Suprapubic skin (tissue), 4 donors: ENCODE results near the gene SMARCA2. TPM values are rescaled to one million over a fixed set of nuclear protein-coding genes. Genes with fewer than 3 reads are reported as not detected.

Source experiments
- DNase-seq, 2 donors: peaks; one replicate each; pipeline ENCODE4 v3.0.0-alpha.2; 2019; ENCODE audit warnings: low spot score in 2 of 2
- H3K27ac ChIP-seq: fragments of 200-600 bp; sonication (generic); one replicate; pipeline ENCODE4 v1.5.1; 2019
- H3K27me3 ChIP-seq: fragments of 200-600 bp; sonication (generic); one replicate; pipeline ENCODE4 v1.5.1; 2019
- H3K36me3 ChIP-seq: fragments of 200-600 bp; sonication (generic); one replicate; pipeline ENCODE4 v1.5.1; 2019
- H3K4me1 ChIP-seq: fragments of 200-600 bp; sonication (generic); one replicate; pipeline ENCODE4 v1.5.1; 2019
- H3K4me3 ChIP-seq: fragments of 200-600 bp; sonication (generic); one replicate; pipeline ENCODE4 v1.5.1; 2019; ENCODE audit warnings: mild to moderate bottlenecking
- H3K9me3 ChIP-seq: fragments of 200-600 bp; sonication (generic); one replicate; pipeline ENCODE4 v1.5.1; 2019
- CTCF ChIP-seq, 2 donors: fragments of 200-600 bp in 1 of 2; fragments of 450-650 bp in 1 of 2; sonication (generic) in 1 of 2; IDR thresholded peaks; one replicate each; pipeline ENCODE4 v1.5.1; 2016 to 2019; ENCODE audit warnings: antibody characterized with exemption in 2 of 2, mild to moderate bottlenecking in 1 of 2, moderate library complexity in 1 of 2
- EP300 ChIP-seq: sonication (generic); formaldehyde crosslinking; IDR thresholded peaks from one replicate; pipeline ENCODE4 v1.6.1; 2017; ENCODE audit warnings: antibody characterized with exemption
- POLR2A ChIP-seq, 2 donors: fragments of 450-650 bp; IDR thresholded peaks; one replicate each; pipeline ENCODE4 v1.6.1; 2017; ENCODE audit warnings: antibody characterized with exemption in 2 of 2, mild to moderate bottlenecking in 2 of 2, moderate library complexity in 2 of 2
- POLR2AphosphoS5 ChIP-seq, 3 donors: sonication (generic); formaldehyde crosslinking; IDR thresholded peaks; one replicate each; pipeline ENCODE4 v1.6.1; 2017; ENCODE audit warnings: antibody characterized with exemption in 3 of 3
- WGBS: methylation state at CpG from one replicate; pipeline ENCODE4 v1.1.5; 2018; 5-methylcytosine and 5-hydroxymethylcytosine counted together
- total RNA-seq, 4 donors: library from RNA; depleted of rRNA; stranded (reverse); fragments of >200 nt; gene quantifications; one replicate each; pipeline ENCODE4 v1.1.0, GENCODE V29; 2016

SMARCA2 gene
- total RNA-seq, 4 donors from 2014 or later: 88.9 to 236 (median 140) TPM

GRCh38 chr9:1989500-1989899 lies 25.6 kb upstream of the SMARCA2 start:
- DNase-seq: no peak
- H3K9me3 ChIP-seq: no peaks in the 10 kb centered on the region
- no peaks in the 10 kb centered on the region for H3K4me1 ChIP-seq
- no peak overlapping the region for H3K27ac ChIP-seq
- H3K4me3 ChIP-seq: no peak overlapping the region
- TF ChIP-seq POLR2A (IDR thresholded peaks at IDR 0.05): no peak
- TF ChIP-seq POLR2AphosphoS5 (IDR thresholded peaks at IDR 0.05): no peak
- no peak for TF ChIP-seq EP300
- TF ChIP-seq CTCF (IDR thresholded peaks at IDR 0.05): no peak
- H3K36me3 ChIP-seq: no peaks in the 10 kb centered on the region
- no peaks in the 10 kb centered on the region for H3K27me3 ChIP-seq
- WGBS: 89% methylated on average over 2 of the region's 2 CpGs

GRCh38 chr9:1994180-1994579 lies 21.0 kb upstream of the SMARCA2 start:
- no peak for TF ChIP-seq POLR2A (IDR thresholded peaks at IDR 0.05)
- TF ChIP-seq CTCF (IDR thresholded peaks at IDR 0.05): no peak
- TF ChIP-seq POLR2AphosphoS5 (IDR thresholded peaks at IDR 0.05): no peak
- no peaks in the 10 kb centered on the region for H3K36me3 ChIP-seq
- no peak for DNase-seq
- no peaks in the 10 kb centered on the region for H3K4me1 ChIP-seq
- no peak overlapping the region for H3K4me3 ChIP-seq
- WGBS: 70% methylated on average over 5 of the region's 5 CpGs
- H3K27ac ChIP-seq: no peak overlapping the region
- no peaks in the 10 kb centered on the region for H3K27me3 ChIP-seq
- H3K9me3 ChIP-seq: no peaks in the 10 kb centered on the region

GRCh38 chr9:1995084-1995483 lies 20.1 kb upstream of the SMARCA2 start:
- H3K4me3 ChIP-seq: no peak overlapping the region
- WGBS: 84% methylated on average over 1 of the region's 1 CpG

GRCh38 chr9:1996156-1996555 lies 19.0 kb upstream of the SMARCA2 start:
- Histone ChIP-seq H3K9me3 (no peaks in the 10 kb centered on the region), H3K4me3 (no peak overlapping the region), H3K27me3 (no peaks in the 10 kb centered on the region), H3K27ac (no peak overlapping the region), H3K4me1 (no peaks in the 10 kb centered on the region), H3K36me3 (no peaks in the 10 kb centered on the region)
- DNase-seq: no peak
- TF ChIP-seq POLR2A (IDR thresholded peaks at IDR 0.05) (no peak), EP300 (no peak), POLR2AphosphoS5 (IDR thresholded peaks at IDR 0.05) (no peak), CTCF (IDR thresholded peaks at IDR 0.05) (no peak)
- WGBS: 94% methylated on average over 6 of the region's 6 CpGs

More at GRCh38 chr9:1995084-1995483, 20.1 kb upstream of the SMARCA2 start:
- DNase-seq: no peak
- Histone ChIP-seq H3K4me1 (no peaks in the 10 kb centered on the region), H3K27ac (no peak overlapping the region), H3K9me3 (no peaks in the 10 kb centered on the region), H3K27me3 (no peaks in the 10 kb centered on the region), H3K36me3 (no peaks in the 10 kb centered on the region)
- TF ChIP-seq EP300 (no peak), CTCF (IDR thresholded peaks at IDR 0.05) (no peak), POLR2AphosphoS5 (IDR thresholded peaks at IDR 0.05) (no peak), POLR2A (IDR thresholded peaks at IDR 0.05) (no peak)

- Histone ChIP-seq H3K4me3 (no peak overlapping the region), H3K36me3 (no peaks in the 10 kb centered on the region), H3K4me1 (no peaks in the 10 kb centered on the region), H3K27ac (no peak overlapping the region), H3K9me3 (no peaks in the 10 kb centered on the region), H3K27me3 (no peaks in the 10 kb centered on the region)
- DNase-seq: no peak
- TF ChIP-seq EP300 (no peak), POLR2AphosphoS5 (IDR thresholded peaks at IDR 0.05) (no peak), CTCF (IDR thresholded peaks at IDR 0.05) (no peak), POLR2A (IDR thresholded peaks at IDR 0.05) (no peak)
- WGBS: 87% methylated on average over 2 of the region's 2 CpGs
These were observed 17.5 kb upstream of the SMARCA2 start for GRCh38 chr9:1997646-1998045.
